Chondrocyte (in vitro differentiated cells): ENCODE measurements around the gene TDRD10. TPM values are rescaled to one million over a fixed set of nuclear protein-coding genes. Genes with fewer than 3 reads are reported as not detected.

ENCODE experiments used
- DNase-seq: peaks from one replicate; pipeline ENCODE4 v3.0.0; 2021; ENCODE audit warnings: mixed read lengths, low spot score
- H3K27ac Mint-ChIP-seq: one replicate; pipeline ENCODE4 v1.8.0; 2021; ENCODE audit warnings: mild to moderate bottlenecking, moderate library complexity, mixed read lengths; ENCODE audit not compliant: unreplicated experiment
- H3K27me3 Mint-ChIP-seq: 2 replicates; pipeline ENCODE4 v1.8.0; 2021; ENCODE audit warnings: low read depth, mixed read lengths
- H3K36me3 Mint-ChIP-seq: 2 replicates; pipeline ENCODE4 v1.8.0; 2021; ENCODE audit warnings: low read depth, mixed read lengths
- H3K4me1 Mint-ChIP-seq: 2 replicates; pipeline ENCODE4 v1.8.0; 2021; ENCODE audit warnings: low read depth, mild to moderate bottlenecking, mixed read lengths
- H3K4me3 Mint-ChIP-seq: one replicate; pipeline ENCODE4 v1.8.0; 2021; ENCODE audit warnings: mild to moderate bottlenecking, moderate library complexity, mixed read lengths; ENCODE audit not compliant: unreplicated experiment
- H3K9me3 Mint-ChIP-seq: 2 replicates; pipeline ENCODE4 v1.8.0; 2021; ENCODE audit warnings: low read depth, mixed read lengths
- total RNA-seq: library from RNA; stranded (reverse); gene quantifications from 3 replicates; pipeline ENCODE4 v1.2.1, GENCODE V29; 2021
- TF ChIP-seq, protein P1 (sequence below): fragments of 200-600 bp; sonication (generic); IDR thresholded peaks from 2 replicates; pipeline ENCODE4 v1.5.0; 2021; ENCODE audit warnings: antibody characterized with exemption, mild to moderate bottlenecking, moderate library complexity

TDRD10 gene
- total RNA-seq, 1 donor from 2014 or later, result 0.17 TPM

- DNase-seq, result no peak
- TF ChIP-seq, protein P1, sequence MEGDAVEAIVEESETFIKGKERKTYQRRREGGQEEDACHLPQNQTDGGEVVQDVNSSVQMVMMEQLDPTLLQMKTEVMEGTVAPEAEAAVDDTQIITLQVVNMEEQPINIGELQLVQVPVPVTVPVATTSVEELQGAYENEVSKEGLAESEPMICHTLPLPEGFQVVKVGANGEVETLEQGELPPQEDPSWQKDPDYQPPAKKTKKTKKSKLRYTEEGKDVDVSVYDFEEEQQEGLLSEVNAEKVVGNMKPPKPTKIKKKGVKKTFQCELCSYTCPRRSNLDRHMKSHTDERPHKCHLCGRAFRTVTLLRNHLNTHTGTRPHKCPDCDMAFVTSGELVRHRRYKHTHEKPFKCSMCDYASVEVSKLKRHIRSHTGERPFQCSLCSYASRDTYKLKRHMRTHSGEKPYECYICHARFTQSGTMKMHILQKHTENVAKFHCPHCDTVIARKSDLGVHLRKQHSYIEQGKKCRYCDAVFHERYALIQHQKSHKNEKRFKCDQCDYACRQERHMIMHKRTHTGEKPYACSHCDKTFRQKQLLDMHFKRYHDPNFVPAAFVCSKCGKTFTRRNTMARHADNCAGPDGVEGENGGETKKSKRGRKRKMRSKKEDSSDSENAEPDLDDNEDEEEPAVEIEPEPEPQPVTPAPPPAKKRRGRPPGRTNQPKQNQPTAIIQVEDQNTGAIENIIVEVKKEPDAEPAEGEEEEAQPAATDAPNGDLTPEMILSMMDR, result no peak
- H3K27ac Mint-ChIP-seq, result no peak overlapping the region
- peaks cover 61% of the 10 kb centered on the region for H3K27me3 Mint-ChIP-seq
- peaks cover 4% of the 10 kb centered on the region for H3K4me1 Mint-ChIP-seq
- H3K4me3 Mint-ChIP-seq, result peak overlapping the region; percentile 52
- H3K9me3 Mint-ChIP-seq, result peaks cover 4% of the 10 kb centered on the region
- peaks cover 2% of the 10 kb centered on the region for H3K36me3 Mint-ChIP-seq
Observed at GRCh38 chr1:154501423-154502065, 475 bp upstream of the TDRD10 start.

DNA sequence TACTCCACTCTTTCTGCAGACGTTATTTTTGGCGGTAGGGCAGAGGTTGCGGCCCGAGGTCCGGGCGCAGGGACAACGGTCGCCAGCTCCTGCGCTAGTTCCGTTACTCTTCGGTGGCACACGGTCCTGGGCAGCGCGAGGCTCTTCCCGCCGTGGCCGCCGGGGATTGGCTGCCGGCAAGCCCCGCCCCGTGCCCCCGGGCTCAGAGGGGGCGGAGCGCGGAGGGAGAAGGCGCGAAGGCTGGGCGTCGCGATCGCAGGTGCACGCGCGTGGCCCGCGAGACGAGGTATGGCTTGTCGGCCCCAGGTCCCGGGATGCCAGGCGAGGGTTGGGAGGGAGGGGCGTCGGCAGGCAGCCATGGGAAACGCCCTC is 711 bp downstream of the TDRD10 start:
- TF ChIP-seq, protein P1, result no peak
- no peak overlapping the region for H3K27ac Mint-ChIP-seq
- H3K4me3 Mint-ChIP-seq, result no peak overlapping the region

DNA sequence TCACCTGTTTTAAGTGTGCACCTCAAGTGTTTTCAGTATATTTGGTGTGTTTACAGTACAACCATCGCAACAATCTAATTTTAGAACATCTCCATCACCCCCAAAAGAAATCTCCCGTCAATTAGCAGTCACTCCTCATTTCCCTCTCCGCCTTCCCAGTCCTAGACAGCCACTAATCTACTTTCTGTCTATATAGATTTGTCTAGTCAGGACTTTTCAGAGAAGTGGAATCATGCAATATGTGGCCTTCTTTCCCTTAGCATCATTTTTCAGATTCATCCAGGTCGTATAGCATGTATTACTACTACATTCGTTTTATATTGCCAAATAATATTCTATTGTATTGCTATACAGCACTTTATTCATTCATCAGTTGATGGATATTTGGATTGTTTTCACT is 1.9 kb downstream of the TDRD10 start:
- DNase-seq, result no peak
- peaks cover 75% of the 10 kb centered on the region for H3K27me3 Mint-ChIP-seq
- TF ChIP-seq, protein P1, result no peak
- peaks cover 2% of the 10 kb centered on the region for H3K36me3 Mint-ChIP-seq
- H3K27ac Mint-ChIP-seq, result no peak overlapping the region
- no peak overlapping the region for H3K4me3 Mint-ChIP-seq
- H3K9me3 Mint-ChIP-seq, result peaks cover 4% of the 10 kb centered on the region
- H3K4me1 Mint-ChIP-seq, result peaks cover 4% of the 10 kb centered on the region

More for the DNA sequence above, 711 bp downstream of the TDRD10 start:
- no peak for DNase-seq
- Mint-ChIP-seq H3K9me3 (peaks cover 4% of the 10 kb centered on the region), H3K36me3 (peaks cover 2% of the 10 kb centered on the region), H3K4me1 (peaks cover 4% of the 10 kb centered on the region), H3K27me3 (peaks cover 68% of the 10 kb centered on the region)

GRCh38 chr1:154512760-154513159 is 10.7 kb downstream of the TDRD10 start:
- no peak overlapping the region for H3K4me3 Mint-ChIP-seq
- H3K27me3 Mint-ChIP-seq, result peaks cover 62% of the 10 kb centered on the region

DNA sequence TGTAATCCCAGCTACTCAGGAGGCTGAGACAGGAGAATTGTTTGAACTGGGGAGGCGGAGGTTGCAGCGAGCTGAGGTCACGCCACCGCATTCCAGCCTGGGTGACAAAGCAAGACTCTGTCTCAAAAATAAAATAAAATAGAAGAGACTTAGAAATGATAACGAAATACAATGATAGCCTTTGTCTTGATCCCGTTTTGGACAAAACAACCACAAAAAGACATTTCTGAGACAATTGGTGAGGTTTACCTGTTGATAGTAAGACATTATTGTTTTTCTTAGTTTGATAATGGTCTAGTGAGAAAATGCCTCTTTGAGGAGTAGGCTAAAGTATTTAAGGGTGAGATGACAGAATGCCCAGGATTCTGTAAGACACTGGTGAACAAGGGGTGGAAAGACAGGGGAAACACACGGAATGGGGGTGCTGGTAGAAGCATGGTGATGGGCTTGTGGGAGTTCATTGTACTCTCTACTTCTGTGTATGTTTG is 12.1 kb downstream of the TDRD10 start:
- H3K9me3 Mint-ChIP-seq, result no peaks in the 10 kb centered on the region
- H3K27ac Mint-ChIP-seq, result no peak overlapping the region
- peaks cover 2% of the 10 kb centered on the region for H3K36me3 Mint-ChIP-seq
- H3K27me3 Mint-ChIP-seq, result peaks cover 55% of the 10 kb centered on the region
- no peak overlapping the region for H3K4me3 Mint-ChIP-seq
- no peaks in the 10 kb centered on the region for H3K4me1 Mint-ChIP-seq
- TF ChIP-seq, protein P1, result no peak
- DNase-seq, result no peak

More at GRCh38 chr1:154512760-154513159, 10.7 kb downstream of the TDRD10 start:
- Mint-ChIP-seq H3K4me1 (no peaks in the 10 kb centered on the region), H3K36me3 (peaks cover 2% of the 10 kb centered on the region), H3K27ac (no peak overlapping the region), H3K9me3 (no peaks in the 10 kb centered on the region)
- DNase-seq, result no peak
- TF ChIP-seq, protein P1, result no peak
